GM15510 (cell line): Measurements from ENCODE around the gene SLC16A10.

Experiments used
- POLR2A ChIP-seq: IDR thresholded peaks from 3 replicates; pipeline ENCODE4 v1.6.1; 2011; ENCODE audit warnings: borderline replicate concordance; ENCODE audit not compliant: insufficient read length; ENCODE audit errors: extremely low read depth

Gene SLC16A10

DNA sequence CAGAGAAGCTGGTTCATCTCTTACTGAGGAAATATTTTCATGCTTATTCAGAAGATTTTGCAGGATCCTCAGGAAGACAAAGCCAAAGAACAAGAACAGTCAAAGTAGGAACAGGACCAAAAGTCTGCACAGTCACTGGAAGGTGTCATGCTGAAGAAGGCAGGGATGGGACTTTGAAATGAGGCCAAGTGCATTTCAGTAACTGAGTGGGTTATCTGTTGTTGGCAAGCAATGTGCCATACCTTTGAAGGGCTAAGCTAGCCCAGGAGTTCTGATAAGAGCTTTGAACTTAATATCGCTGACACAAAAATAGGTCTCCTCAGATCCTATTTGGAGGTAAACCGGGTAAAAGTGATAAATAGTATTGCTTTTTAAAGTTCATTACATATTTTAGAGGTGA, 31.5 kb downstream of the SLC16A10 start:
- no peak for TF ChIP-seq POLR2A

DNA sequence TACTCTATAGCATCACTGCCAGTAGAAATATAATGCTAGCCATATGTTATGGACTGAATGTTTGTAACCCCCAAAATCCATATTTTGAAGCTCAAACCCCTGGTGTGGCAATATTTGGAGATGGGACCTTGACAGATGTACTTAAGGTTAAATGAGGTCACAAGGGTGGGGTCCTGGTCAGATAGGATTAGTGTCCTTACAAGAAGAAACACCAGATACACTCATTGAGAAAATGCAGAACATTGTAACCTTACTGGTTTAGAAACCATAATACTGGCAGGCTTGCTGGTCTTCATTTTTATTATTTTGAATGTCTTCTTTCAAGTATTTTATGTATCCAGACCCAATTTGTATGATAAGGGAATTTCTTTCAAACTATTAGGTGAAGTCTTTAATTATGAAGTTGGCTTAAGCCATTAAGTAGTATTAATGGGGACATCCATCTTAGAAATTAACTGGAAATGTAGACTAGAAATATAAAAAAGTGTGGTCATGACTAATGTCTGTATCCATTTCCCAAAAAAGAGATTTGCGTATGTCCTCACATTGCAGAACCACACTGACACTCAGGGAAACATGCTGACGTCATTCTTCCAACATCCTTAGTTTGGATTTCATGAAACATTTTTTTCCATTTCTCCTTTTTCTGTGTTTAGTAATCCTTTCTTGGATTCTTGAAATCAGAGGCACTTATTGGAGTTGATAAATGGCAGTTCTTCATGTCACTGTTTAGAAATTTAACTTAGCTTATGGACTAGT, 32.4 kb downstream of the SLC16A10 start:
- no peak for TF ChIP-seq POLR2A

DNA sequence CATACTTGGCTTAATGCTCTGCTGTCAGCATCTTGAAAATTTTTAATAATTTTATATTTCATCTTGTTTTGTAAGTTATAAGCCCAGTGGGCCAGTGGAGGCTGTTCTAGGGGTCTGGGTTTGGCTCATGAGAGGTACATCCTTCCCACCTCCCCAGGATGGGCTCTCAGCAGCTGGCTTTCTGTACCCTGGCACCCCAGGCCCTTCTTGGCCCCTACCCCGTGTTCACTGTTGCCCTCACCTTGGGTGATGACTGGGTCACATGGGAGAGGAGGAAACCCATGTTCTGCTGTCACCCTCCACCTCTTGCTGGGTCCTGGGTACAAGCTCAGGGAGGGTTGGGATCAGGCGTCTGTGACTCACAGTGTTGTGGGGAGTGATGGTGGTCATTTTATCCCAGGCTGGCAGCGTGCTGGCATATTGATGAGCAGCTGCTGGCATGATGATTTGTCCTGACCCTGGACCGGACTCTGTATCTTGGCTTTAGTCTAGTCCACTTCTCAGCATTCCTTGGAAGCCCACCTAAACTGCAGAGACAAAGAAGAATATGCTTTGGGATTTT, 34.6 kb downstream of the SLC16A10 start:
- no peak for TF ChIP-seq POLR2A

DNA sequence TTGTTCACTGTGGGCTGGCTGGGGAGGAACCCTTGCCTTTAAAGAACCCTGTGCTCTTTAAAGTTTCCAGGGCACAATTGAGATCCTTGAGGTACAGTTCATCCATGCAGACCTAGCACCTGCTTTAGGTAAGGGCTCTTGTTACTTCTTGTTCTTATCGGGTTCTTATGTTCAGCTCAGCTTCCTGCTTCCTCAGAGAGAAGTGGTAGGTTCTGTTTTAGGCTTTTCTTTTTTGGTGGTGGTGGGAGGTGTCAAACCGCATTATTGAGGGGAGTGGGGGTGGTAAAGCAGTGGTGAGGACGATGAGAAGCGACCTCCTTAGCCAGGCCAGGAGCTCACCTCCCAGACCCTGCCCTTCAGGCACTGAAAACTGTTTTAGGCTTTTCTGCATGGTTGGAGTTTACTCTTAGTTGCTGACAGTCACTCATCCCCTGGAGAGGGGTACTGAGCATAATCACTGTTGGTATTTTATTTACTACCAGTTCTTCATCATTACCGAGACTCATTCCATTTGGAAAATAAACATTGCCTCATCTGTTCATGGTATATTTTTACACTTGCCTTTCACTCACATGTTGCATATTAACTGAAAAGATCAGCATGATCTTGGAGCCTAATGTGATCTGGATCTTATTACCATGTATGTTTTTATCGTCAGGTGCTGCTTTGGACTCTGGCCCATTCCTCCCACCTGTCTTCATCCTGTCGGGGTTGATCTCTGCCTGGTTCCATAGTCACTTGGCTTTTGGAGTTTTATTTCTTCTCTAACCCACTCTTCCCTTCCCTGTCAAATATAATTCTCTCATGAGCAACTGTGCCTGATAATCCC, 35.4 kb downstream of the SLC16A10 start:
- TF ChIP-seq POLR2A, result no peak

DNA sequence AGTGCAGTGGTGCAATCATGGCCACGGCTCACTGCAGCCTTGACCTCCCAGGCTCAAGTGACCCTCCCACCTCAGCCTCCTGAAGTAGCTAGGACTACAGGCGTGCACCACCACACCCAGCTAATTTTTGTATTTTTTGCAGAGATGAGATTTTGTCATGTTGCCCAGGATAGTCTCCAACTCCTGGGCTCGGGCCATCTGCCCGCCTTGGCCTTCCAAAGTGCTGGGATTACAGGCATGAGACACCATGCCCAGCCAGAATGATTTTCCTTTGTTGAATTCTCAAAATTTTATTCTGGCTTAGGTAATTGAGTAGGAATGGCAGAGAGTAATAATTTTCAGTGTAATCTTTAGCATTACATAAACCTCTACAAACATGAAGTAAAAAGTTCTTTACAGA, 37.1 kb downstream of the SLC16A10 start:
- no peak for TF ChIP-seq POLR2A

DNA sequence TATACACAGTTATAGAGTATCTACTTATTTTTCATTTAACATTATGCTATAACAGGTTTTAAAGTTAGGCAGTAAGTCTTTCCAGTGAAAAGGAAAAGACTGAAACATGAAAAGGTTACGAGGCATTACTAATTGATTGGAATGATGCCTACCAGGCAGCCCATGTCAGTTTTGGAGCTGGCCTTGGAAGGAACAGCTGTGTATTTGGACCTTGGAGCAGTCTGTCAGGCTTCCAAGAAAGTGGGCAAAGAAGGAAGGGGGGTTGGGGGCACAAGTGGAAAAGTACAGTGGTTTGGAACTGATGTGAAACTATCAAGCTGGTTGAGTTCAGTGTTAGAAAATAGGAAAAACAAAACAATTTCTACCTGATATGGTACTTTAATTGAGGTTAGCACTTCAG, 41.7 kb downstream of the SLC16A10 start:
- no peak for TF ChIP-seq POLR2A

DNA sequence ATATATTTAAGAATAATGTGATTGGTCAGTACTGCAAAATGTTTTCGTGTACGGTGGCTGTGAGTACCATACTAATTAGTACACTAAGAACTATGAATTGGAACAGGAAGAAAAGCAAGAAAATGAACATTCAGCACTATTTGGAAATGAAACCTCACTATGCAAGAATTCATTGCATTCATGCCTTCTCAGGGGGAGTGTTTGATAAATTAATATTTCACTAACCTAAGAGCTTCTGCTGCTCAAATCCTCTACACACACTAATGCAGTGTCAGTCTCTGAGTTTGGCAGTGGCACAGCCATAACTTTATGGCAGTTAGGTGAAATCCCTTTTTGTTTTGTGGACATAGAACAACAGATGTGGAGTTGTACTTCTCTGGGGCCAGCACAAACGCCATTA, 60.1 kb downstream of the SLC16A10 start:
- no peak for TF ChIP-seq POLR2A

DNA sequence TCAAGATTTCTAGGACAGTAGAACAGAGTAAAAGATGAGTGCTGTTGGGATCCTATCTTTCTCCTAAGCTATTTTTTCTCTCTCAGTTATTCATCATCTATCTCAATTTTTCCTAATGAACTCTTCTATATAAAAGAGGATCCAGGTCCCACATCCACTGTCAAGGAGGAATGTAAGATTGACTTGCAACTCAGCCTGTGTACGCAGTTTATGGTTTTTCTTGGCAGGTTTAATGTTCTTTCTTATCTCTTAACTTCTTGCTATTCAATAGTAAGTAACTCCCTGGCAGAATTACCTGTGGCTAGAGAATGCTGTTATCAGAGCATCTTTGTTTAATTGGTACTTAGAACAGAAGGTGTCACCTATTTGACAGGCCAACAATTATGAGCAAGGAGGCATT, 60.8 kb downstream of the SLC16A10 start:
- TF ChIP-seq POLR2A, result no peak

DNA sequence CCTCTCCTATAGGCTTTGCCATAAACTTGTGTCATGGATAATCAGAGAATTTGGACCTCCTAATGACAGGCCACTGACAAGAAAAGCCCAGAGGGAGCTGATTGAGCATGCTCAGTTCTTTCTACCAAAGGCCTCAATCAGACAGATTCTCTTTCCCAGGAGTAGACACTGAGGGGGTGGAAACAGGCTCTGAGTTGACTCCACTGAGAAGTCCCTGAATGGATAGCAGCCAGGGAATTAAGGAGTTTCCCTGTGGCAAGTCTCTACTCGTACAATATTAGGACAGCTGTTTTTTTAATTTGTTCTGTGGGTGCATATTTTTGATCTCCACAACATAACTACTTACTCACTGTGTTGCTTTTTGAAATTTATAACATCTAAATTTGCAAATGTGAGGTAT, 63.3 kb downstream of the SLC16A10 start:
- no peak for TF ChIP-seq POLR2A

DNA sequence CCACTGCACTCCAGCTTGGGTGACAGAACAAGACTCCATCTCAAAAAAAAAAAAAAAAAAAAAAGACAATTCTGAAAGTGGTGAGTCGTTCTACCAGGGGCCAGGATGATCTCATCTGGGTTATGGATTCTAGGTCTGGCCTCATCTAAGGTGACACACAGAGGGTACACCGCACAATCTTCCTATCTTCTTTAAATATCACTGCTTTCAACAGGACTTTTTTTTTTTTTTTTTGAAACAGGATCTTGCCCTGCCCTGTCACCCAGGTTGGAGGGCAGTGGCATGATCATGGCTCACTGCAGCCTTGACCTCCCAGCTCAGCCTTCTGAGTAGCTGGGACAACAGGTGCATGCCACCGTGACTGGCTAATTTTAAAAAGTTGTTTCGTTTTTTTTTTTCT, 67.7 kb downstream of the SLC16A10 start:
- no peak for TF ChIP-seq POLR2A

DNA sequence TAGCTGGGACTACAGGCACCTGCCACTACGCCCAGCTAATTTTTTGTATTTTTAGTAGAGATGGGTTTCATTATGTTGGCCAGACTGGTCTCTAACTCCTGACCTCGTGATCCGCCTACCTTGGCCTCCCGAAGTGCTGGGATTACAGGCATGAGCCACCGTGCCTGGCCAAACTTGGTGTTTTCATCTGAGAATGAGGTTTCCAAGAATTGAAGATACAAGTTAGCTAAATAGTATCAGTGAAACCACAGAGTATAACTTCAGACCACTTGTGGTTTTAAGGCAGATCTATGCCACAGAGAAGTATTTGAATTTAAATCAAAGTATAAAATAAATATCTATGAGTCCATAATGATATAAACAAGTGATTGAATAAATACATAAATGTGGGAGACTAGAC, 70.1 kb downstream of the SLC16A10 start:
- no peak for TF ChIP-seq POLR2A

DNA sequence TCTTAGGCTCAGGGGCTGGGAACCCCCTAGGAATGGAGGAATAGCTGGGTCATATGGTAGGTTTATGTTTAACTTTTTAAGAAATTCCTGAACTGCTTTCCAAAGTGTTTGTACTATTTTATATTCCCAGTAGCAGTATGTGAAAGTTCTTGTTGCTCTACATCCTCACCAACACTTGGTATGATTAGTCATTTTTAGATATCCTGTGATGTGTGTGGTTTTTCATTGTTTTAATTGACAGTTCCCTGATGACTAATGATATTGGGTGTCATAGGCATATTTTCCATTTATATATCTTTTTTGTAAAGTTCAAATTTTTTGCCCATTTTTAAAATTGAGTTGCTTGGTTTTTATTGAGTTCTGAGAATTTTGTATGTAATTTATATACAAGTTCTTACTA, 72.3 kb downstream of the SLC16A10 start:
- TF ChIP-seq POLR2A, result no peak

DNA sequence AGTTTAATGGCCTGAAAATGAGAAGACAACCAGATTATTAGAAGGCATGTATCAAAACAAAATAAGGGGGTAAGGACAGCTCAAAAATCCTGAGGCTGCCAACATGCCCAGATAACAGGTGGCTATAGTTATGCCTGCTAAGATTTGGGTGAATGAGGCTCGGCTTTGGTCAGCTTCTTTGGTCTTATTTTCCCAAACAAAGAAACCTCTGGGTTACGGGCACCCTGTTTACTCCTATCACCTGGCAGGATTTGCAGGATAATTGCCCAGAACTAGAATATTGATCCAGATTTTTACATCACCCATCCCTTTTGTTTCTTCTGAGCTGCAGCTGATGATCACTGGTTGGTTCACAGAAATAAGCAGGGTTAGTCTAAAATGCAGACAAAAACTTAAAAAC, 74.3 kb downstream of the SLC16A10 start:
- no peak for TF ChIP-seq POLR2A

DNA sequence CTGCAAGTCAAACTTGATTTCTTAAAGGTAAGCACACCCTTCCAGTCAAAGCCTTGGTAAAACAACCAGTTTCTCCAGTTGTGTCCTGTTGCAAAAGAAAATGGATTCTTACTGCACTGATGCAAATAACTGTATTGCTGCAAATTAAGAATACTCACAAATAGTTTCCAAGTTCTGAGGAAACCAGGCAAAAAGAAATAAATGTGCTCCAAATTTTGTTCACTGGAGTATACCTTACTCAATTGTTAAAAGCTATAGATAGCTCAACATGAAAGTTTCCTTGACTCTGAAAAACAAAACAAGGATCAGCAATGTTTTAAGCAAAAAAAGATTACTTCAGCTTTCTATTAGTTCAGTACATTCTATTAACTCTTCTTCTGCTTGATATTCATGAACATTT, 75.2 kb downstream of the SLC16A10 start:
- TF ChIP-seq POLR2A, result no peak

DNA sequence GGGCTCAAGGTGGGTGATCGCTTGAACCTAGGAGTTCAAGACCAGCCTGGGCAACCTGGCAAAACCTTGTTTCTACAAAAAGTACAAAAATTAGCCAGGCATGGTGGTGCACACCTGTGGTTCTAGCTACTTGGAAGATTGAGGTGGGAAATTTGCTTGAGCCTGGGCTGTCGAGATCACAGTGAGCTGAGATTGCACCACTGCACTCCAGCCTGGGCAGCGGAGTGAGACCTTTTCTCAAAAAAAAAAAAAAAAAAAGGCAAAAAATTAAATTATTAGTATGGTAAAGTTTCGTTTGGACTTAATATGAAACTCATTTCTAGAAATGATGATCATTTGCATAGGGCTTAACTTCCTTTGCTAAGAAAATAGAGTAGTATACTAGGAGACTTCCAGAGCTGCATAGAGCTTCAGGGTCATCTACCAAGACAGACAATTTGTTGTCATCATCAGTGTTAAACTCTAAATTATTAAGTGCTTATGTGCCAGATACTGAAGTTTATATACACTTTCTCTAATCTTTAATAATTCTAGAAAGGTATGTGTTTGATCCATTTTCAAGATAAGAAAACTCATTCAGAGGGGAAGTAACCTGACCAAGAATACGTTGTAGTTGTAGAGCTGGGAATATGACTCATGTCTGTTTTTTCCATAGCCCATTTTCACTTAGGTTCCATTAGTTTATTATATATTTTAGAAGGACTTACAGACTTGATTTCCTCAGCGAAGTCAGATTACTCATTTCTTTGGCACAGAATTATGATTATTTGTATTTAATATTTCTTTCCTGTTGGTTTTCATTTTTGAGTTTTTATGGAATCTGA, 84.5 kb downstream of the SLC16A10 start:
- TF ChIP-seq POLR2A, result no peak
